HG03039 (cell line): ENCODE measurements around the gene AGPAT2.

Experiments
- ATAC-seq: cut with Tn5 transposase; IDR thresholded peaks from one replicate; pipeline ENCODE4 v1.9.1; 2021; ENCODE audit warnings: mild to moderate bottlenecking, moderate library complexity; ENCODE audit not compliant: unreplicated experiment

Gene AGPAT2

DNA sequence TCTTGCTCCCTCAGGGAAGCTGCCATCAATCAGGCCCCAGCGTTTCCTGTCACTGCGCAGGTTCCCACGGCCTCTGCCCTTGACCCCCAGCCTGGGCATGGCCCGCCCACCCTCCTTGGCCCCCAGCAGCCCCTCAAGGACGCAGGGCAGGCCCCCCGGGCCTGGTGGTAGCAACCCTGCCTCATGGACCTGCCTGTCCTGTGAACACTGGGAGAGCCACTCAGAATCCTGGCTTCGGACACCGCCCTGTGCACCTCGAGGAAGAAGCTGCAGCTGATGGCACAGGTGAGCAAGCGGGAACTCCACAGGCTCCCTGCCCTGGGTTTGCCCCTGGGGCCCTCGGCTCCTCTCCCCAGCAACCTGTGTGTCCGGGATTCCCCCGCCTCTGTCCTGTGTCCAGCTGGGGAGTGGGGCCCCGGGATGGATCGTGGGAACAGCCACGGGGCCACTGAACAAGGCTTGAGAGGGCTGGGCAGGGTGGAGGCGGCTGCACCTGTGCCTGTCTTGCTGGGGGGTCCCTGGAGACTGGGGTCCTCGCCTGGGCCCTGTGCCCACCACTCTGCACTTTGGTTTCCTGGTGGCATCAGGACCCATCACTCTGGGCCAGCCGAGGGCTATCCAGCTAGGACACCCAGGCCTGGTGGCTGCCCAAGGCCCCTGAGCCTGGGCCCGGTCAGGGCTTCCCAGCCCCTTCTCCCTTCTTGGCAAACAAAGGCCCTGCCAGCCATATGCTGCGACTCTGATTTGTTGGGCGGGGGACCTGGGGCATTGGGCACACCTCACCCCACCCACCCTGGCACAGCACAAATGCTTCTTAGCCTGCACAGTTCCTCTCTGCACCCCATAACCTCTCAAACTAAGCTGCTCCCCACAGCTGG lies 58.0 kb downstream of the AGPAT2 start:
- no peak for ATAC-seq

DNA sequence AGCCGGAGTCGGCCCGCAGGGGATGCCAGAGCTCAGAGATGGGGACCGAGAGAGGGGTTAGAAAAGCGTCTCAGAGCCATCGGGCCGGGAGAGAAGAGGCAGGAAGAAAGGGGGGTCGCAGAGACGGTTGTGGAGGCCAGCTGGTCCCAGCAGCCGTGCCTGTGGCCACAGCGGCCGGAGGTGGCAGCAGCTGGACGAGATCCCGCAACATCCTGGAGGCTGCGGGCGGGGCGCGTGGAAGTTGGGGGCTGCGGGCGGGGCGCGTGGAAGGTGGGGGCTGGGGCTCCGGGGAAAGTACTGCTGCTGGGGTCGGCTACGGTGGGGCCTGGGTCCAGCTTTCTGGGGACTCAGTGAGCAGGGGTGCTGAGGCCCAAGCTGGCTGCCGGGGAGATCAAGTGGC lies 59.0 kb downstream of the AGPAT2 start:
- no peak for ATAC-seq

DNA sequence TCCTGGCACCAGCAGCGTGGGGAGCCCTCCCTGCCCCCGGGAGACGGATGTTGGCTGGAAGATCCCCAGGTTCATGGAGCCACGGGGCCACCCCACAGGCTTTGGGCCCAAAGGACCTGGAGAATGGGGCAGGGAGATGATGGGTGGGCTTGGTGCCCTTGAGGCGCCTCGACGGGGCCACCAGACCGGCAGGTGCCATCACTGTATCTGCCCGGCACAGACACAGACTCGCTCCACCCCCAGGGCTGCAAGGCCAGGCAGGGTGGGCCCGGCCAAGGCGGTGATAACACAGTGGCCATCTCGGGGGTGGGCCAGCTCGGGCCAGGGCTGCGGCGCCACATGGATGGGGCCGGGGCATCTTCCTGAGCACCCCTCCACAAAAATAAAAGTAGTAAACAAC lies 59.6 kb downstream of the AGPAT2 start:
- no peak for ATAC-seq

DNA sequence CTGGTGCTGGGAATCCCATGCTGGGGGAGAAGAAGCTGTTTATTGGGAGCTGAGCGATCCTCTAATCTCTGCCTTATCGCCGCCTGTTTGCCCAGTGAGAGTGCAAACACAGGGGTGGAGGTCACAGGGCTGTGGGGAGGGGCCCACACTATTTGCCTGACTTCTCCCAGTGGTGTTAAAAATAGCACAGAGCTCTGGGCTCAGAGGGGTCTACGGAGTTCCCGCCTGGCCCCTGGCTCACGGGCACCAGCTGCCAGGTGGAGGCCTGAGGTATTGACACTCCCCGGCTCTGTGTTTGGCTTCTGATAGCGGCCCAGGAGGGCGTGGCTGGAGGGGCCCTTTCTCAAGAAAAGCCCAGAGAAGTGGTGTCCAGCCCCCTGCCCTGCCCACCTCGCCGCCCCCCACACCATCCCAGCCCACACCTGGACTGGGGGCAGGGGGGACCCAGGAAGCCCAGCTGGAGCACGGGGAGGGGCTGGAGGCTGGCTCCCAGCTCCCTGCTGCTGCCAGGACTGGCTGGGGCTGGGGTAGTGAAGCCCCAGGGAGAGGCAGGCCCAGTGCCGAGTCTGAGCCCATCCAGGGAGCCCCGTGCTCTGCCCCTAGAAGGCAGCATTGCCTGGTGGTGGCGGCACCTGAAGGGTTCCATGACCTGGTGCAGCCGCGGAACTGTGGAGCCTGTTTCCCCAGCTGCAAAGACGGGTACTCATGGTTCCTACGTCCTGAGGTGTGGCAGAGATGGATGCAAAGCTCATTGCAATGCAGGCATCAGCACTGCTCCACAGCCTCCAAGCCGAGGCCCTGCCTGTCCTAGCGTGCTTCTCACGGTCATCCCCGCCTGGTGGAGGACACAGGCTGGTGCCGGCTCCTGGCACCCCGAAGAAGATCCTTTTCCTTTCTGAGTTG lies 60.3 kb downstream of the AGPAT2 start:
- no peak for ATAC-seq

DNA sequence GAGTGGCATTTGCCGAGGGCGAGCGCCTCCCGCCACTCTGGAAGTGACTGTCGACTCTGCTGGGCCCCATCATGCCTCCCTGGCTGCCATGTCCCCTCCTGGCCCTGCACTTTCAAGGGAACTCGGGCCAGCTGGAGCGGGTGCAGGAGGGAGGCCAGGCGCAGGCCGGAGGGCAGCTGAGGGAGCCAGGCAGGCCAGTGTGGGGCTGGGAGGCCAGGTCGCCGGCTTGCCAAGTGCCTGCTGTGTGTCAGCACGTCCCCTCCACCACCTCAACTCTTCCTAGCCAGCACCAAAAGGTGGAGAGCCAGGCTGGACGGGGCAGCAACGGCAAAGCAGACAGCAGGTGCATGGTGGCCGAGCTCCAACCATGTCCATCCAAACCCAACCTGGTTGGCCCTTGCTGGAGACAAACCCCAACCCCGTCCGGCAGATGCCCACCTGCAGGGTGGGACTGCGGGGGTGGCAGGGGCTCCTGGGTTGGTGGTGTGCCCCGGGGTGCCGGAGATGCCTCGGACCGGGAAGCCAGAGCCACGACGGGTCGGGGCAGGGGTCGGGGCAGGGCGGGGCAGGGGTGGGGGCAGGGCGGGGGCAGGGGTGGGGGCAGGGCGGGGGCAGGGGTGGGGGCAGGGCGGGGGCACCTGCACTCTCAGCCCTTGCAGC lies 61.1 kb downstream of the AGPAT2 start:
- no peak for ATAC-seq

DNA sequence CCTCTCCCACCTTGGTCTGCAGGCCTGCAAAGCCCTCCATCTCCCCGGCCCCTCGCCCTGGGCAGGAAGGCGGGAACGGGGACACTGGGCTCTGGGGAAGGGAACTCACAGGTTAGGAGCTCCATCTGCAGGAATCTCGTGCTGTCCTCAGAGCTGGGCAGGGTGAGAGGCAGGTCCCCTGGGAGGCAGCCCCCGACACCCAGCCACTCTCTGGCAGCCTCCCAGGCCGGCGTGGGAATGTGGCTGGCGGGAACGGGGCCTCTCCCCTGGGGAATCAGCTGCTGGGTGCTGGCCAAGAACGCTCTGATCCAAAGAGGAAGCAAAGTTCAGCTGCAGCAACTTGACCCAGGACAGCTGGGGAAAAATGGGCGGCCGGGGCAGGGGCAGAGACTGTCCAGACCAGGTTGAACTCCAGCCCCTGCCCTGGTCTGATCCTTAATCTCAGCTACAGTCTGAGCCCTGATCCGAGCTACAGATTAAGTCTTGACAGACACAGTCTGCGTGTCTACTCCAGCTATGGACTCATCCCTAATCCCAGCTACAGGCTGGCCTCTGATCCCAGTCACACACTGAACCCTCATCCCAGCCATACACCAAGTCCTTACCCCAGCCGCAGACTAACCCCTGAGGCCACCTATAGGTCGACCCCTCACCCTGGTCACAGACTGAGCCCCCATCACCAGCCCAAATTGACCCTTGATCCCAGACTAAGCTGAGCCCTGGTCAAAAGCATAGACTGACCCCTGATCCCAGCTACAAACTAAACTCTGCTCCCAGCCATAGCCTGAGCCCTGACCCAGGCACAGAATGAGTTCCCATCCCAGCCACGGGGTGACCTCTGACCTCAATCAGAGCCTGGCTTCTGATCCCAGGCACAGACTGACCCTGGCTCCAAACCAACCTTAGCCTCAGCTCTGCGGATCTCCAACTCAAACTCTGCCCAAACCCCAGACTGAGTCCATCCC lies 61.9 kb downstream of the AGPAT2 start:
- ATAC-seq: no peak

DNA sequence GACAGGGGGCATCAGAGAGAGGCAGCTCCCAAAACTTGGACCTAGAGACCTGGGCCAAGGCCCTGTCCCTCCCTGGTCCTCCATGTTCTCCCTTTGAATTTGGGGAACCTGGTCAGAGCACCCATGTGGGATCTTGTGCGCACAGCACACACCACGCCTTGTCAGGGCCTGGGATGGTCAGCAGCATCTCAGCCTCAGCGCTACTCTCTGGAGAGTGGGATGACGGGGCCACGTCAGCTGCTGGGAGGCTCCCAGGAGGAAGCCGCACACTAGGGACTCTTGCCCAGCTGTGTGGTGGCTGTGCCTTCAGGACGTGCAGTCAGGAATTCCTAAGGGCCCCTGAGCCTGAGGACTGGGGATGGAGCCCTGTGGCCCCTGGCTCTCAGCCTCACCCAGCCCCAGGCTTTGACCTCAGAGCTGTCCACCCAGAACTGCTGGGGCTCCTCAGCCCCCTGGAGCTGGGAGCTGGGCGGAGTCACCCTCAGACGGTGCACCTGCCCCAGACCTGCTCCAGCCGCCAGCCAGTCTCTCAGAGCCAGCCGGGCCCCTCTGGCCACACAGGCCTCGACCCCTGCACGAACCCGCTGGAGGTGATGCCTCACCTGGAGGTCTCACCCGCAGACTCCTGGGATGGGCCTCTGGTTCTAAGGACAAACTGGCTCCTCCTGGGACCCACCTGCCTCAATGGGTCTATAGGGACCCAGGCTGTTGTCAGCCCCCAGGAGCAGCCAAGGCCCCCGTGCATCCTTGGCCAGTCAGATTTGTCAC lies 62.9 kb downstream of the AGPAT2 start:
- ATAC-seq: no peak

DNA sequence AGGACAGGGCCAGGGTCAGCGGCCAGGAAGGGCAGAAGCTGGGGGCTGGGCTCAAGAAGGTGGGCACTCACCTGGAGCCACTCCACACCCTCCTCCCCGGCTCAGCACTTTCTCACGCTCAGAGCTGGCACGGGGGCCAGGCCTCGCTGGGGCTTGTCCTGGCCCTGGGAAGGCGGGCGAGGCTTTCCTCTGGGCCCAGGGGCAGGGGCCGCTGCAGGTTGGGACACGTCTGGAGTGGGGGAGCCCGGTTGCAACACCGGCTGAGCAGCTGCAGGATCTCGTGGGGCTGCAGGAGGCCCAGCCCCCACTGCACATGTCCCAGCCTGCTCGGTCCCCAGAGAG lies 63.4 kb downstream of the AGPAT2 start:
- ATAC-seq: no peak
